H1 (cell line): ENCODE data around the gene ZDHHC11.

Source experiments
- CREB1 ChIP-seq: IDR thresholded peaks from 2 replicates; pipeline ENCODE4 v1.6.1; 2012; ENCODE audit warnings: inconsistent platforms
- CTCF ChIP-seq, 3 experiments: IDR thresholded peaks; 1 replicate in 2 of 3; 2 replicates in 1 of 3; pipeline versions ENCODE4 v1.5.1 to v1.6.1; 2011; ENCODE audit warnings: low read length in 3 of 3, mild to moderate bottlenecking in 3 of 3, inconsistent platforms in 2 of 3, low read depth in 1 of 3, moderate library complexity in 1 of 3; ENCODE audit not compliant: insufficient read depth in 1 of 3; ENCODE audit errors: control extremely low read depth in 1 of 3
- EZH2 ChIP-seq: fragments of 200-600 bp; sonication (generic); IDR thresholded peaks from 2 replicates; pipeline ENCODE4 v1.7.1; 2012; ENCODE audit warnings: low read depth, mild to moderate bottlenecking, moderate library complexity, low read length, inconsistent platforms; ENCODE audit not compliant: severe bottlenecking
- NRF1 ChIP-seq: IDR thresholded peaks from 2 replicates; pipeline ENCODE4 v1.6.1; 2011; ENCODE audit warnings: mild to moderate bottlenecking, low read depth, low read length, improper control_type of control experiment
- POLR2AphosphoS5 ChIP-seq: IDR thresholded peaks from 2 replicates; pipeline ENCODE4 v1.6.1; 2011; ENCODE audit warnings: low read depth, low read length
- RXRA ChIP-seq: IDR thresholded peaks from 2 replicates; pipeline ENCODE4 v1.6.1; 2011; ENCODE audit warnings: low read depth, mild to moderate bottlenecking, low read length, moderate library complexity; ENCODE audit not compliant: insufficient read depth
- SAP30 ChIP-seq: fragments of 300-600 bp; sonication (generic); IDR thresholded peaks from 2 replicates; pipeline ENCODE4 v1.7.1; 2012; ENCODE audit warnings: low read length, moderate library complexity, mild to moderate bottlenecking, inconsistent platforms; ENCODE audit not compliant: insufficient read depth, insufficient replicate concordance
- SIN3A ChIP-seq, 2 experiments: IDR thresholded peaks in 1 of 2; conservative IDR thresholded peaks in 1 of 2; 2 replicates each; pipeline ENCODE4 v1.6.1; 2011 to 2012; ENCODE audit warnings: low read length in 2 of 2, improper control_type of control experiment in 1 of 2, low read depth in 1 of 2, mild to moderate bottlenecking in 1 of 2
- SIX5 ChIP-seq: IDR thresholded peaks from 2 replicates; pipeline ENCODE4 v1.6.1; 2011; ENCODE audit warnings: mild to moderate bottlenecking, low read depth, low read length
- TAF1 ChIP-seq: IDR thresholded peaks from 2 replicates; pipeline ENCODE4 v1.6.1; 2011; ENCODE audit warnings: mild to moderate bottlenecking, low read depth, low read length
- USF2 ChIP-seq: IDR thresholded peaks from 2 replicates; pipeline ENCODE4 v1.6.1; 2011; ENCODE audit warnings: low read length, improper control_type of control experiment

GRCh38 chr5:871596-872298 is 21.0 kb upstream of the ZDHHC11 start:
- no peak for TF ChIP-seq RXRA
- TF ChIP-seq SIX5, result no peak
- no peak for TF ChIP-seq CREB1
- no peak for TF ChIP-seq CTCF (IDR thresholded peaks at IDR 0.05; ENCODE audit: control extremely low read depth in 1 of 3, insufficient read depth in 1 of 3, low read depth in 1 of 3, low read length in 3 of 3)
- no peak for TF ChIP-seq SIN3A (conservative IDR thresholded peaks at IDR 0.05 in 1 of 2, IDR thresholded peaks at IDR 0.05 in 1 of 2; ENCODE audit: low read depth in 1 of 2, low read length in 2 of 2)
- TF ChIP-seq TAF1, result no peak
- TF ChIP-seq USF2, result no peak
- TF ChIP-seq NRF1, result no peak
- no peak for TF ChIP-seq SAP30
- TF ChIP-seq EZH2, result no peak
- no peak for TF ChIP-seq POLR2AphosphoS5
